ENCODE results near the gene LMNB1.
"Not testable (repeated sequence)": the region's sequence is repeated elsewhere in the genome, so short reads cannot be mapped to it uniquely, and the experiment has no call there.

Gene LMNB1

DNA sequence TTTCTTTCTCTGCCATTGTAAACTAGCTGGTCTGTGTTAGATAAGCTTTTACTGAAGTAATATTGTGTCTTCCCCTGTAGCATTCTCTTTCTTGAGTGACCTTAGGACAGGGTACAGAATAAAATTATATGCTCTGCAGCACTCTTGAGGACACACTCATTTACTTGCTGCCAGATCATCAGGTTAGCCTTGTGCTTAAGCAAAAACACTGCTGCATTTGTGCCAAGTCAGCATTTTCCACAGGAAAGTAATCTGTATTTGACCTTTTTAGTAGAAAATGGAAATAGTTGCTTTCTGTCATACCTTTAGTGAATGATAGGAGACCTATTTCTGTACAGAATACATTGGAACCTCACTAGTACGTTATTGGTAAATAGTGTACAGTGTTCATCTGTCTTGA is 54.2 kb downstream of the LMNB1 start:
- no peaks in the 10 kb centered on the region for H3K36me3 ChIP-seq (ENCODE audit: control insufficient read depth, insufficient read depth, low read length)
- no peak overlapping the region for H3K27ac ChIP-seq
- TF ChIP-seq, protein P1, sequence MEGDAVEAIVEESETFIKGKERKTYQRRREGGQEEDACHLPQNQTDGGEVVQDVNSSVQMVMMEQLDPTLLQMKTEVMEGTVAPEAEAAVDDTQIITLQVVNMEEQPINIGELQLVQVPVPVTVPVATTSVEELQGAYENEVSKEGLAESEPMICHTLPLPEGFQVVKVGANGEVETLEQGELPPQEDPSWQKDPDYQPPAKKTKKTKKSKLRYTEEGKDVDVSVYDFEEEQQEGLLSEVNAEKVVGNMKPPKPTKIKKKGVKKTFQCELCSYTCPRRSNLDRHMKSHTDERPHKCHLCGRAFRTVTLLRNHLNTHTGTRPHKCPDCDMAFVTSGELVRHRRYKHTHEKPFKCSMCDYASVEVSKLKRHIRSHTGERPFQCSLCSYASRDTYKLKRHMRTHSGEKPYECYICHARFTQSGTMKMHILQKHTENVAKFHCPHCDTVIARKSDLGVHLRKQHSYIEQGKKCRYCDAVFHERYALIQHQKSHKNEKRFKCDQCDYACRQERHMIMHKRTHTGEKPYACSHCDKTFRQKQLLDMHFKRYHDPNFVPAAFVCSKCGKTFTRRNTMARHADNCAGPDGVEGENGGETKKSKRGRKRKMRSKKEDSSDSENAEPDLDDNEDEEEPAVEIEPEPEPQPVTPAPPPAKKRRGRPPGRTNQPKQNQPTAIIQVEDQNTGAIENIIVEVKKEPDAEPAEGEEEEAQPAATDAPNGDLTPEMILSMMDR (IDR thresholded peaks at IDR 0.05), result no peak
- H2AFZ ChIP-seq, result peak overlapping the region; percentile 14
- H3K27me3 ChIP-seq (ENCODE audit: control insufficient read depth, insufficient read depth, low read length), result no peaks in the 10 kb centered on the region
- H3K79me2 ChIP-seq, result no peaks in the 10 kb centered on the region
- no peaks in the 10 kb centered on the region for H3K9me3 ChIP-seq (ENCODE audit: control insufficient read depth, low read length)
- H3K4me1 ChIP-seq, result peaks cover 4% of the 10 kb centered on the region
- no peak overlapping the region for H3K4me3 ChIP-seq (ENCODE audit: low read depth, low read length)
- H3K9ac ChIP-seq, result no peak overlapping the region
- peak overlapping the region; percentile 1 for H3K4me2 ChIP-seq (ENCODE audit: low read length)

DNA sequence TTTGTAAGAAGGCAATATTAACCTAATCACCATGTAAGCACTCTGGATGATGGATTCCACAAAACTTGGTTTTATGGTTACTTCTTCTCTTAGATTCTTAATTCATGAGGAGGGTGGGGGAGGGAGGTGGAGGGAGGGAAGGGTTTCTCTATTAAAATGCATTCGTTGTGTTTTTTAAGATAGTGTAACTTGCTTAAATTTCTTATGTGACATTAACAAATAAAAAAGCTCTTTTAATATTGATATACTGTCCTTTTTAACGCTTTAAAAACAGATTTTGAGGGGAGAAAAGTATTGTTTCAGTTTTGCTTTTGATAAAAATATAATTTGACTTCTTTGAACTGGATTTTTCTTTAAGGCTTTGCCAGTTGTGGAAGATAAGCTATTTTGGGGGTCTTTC is 59.8 kb downstream of the LMNB1 start:
- no peak overlapping the region for H3K4me3 ChIP-seq (ENCODE audit: low read depth, low read length)
- no peak overlapping the region for H2AFZ ChIP-seq
- H3K27ac ChIP-seq, result no peak overlapping the region
- H3K4me2 ChIP-seq (ENCODE audit: low read length), result no peak overlapping the region
- no peaks in the 10 kb centered on the region for H3K36me3 ChIP-seq (ENCODE audit: control insufficient read depth, insufficient read depth, low read length)
- H3K27me3 ChIP-seq (ENCODE audit: control insufficient read depth, insufficient read depth, low read length), result no peaks in the 10 kb centered on the region
- H3K79me2 ChIP-seq, result no peaks in the 10 kb centered on the region
- H3K9ac ChIP-seq, result no peak overlapping the region
- H3K9me3 ChIP-seq (ENCODE audit: control insufficient read depth, low read length), result no peaks in the 10 kb centered on the region
- TF ChIP-seq, protein P1 (IDR thresholded peaks at IDR 0.05), result no peak
- H3K4me1 ChIP-seq, result no peaks in the 10 kb centered on the region

DNA sequence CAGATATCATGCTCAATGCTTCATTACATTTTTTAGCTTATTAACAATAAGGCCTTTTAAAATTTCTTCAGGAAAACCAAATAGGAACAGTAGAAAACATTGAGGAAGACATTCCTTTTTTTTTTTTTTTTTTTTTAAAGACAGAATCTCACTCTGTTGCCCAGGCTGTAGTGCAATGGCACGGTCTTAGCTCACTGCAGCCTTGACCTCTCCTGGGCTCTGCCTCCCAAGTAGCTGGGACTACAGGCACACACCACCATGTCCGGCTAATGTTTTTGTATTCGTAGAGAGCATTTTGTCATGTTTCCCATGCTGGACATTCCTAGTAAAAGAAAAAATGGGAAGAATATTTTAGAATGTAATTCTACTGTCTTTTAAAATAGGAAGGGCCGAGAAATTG is 60.3 kb downstream of the LMNB1 start:
- Histone ChIP-seq H3K4me2 (ENCODE audit: low read length) (no peak overlapping the region), H3K79me2 (no peaks in the 10 kb centered on the region), H3K9me3 (ENCODE audit: control insufficient read depth, low read length) (no peaks in the 10 kb centered on the region), H3K27ac (no peak overlapping the region), H3K27me3 (ENCODE audit: control insufficient read depth, insufficient read depth, low read length) (no peaks in the 10 kb centered on the region), H2AFZ (no peak overlapping the region), H3K36me3 (ENCODE audit: control insufficient read depth, insufficient read depth, low read length) (no peaks in the 10 kb centered on the region), H3K9ac (no peak overlapping the region), H3K4me3 (ENCODE audit: low read depth, low read length) (no peak overlapping the region), H3K4me1 (no peaks in the 10 kb centered on the region)
- TF ChIP-seq, protein P1 (IDR thresholded peaks at IDR 0.05), result no peak

DNA sequence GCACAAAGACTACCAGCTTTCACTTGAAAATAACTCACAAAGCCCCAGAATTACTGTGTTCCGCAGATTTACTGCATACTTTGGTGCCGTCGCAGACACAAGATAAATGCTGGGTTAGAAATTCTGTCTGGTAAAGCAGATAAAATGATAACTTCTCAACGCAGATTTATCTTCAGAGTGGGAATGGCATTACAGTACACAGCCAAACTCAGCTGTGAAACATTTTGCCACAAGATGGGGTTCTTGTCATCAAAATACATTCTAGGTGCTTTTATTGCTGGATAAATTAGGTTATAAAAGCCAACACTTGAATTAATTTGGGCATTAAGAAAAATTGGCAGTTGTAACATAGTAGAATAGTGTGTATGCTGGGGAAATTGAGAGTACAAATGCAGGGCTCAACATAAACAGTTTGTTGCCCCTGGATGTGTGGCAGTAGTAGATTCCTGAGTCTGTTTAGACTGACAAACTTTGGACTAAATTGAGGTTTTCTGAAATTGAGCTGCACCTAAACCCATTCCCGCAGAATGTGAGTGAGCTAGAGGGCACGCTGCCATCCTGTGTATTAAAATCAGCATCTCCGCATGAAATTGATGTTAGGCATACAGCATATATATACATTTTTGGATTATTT is 61.1 kb downstream of the LMNB1 start:
- Histone ChIP-seq H3K4me1 (no peaks in the 10 kb centered on the region), H3K27ac (no peak overlapping the region), H3K36me3 (ENCODE audit: control insufficient read depth, insufficient read depth, low read length) (no peaks in the 10 kb centered on the region), H3K9me3 (ENCODE audit: control insufficient read depth, low read length) (no peaks in the 10 kb centered on the region), H3K4me3 (ENCODE audit: low read depth, low read length) (no peak overlapping the region), H3K9ac (no peak overlapping the region), H3K79me2 (no peaks in the 10 kb centered on the region), H2AFZ (peak overlapping the region; percentile 3), H3K27me3 (ENCODE audit: control insufficient read depth, insufficient read depth, low read length) (no peaks in the 10 kb centered on the region), H3K4me2 (ENCODE audit: low read length) (no peak overlapping the region)
- TF ChIP-seq, protein P1 (IDR thresholded peaks at IDR 0.05), result peak; percentile 38

DNA sequence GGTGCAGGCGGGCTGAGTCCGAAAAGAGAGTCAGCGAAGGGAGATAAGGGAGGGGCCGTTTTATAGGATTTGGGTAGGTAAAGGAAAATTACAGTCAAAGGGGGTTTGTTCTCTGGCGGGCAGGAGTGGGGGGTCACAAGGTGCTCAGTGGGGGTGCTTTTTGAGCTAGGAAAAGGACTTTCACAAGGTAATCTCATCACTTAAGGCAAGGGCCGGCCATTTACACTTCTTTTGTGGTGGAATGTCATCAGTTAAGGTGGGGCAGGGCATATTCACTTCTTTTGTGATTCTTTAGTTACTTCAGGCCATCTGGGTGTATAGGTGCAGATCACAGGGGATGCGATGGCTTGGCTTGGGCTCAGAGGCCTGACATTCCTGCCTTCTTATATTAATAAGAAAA is 62.5 kb downstream of the LMNB1 start:
- H3K9me3 ChIP-seq (ENCODE audit: control insufficient read depth, low read length); H3K27me3 ChIP-seq (ENCODE audit: control insufficient read depth, insufficient read depth, low read length); H2AFZ ChIP-seq; H3K36me3 ChIP-seq (ENCODE audit: control insufficient read depth, insufficient read depth, low read length); H3K4me1 ChIP-seq; H3K27ac ChIP-seq; H3K9ac ChIP-seq; H3K4me2 ChIP-seq (ENCODE audit: low read length); H3K4me3 ChIP-seq (ENCODE audit: low read depth, low read length); H3K79me2 ChIP-seq: not testable (repeated sequence)

DNA sequence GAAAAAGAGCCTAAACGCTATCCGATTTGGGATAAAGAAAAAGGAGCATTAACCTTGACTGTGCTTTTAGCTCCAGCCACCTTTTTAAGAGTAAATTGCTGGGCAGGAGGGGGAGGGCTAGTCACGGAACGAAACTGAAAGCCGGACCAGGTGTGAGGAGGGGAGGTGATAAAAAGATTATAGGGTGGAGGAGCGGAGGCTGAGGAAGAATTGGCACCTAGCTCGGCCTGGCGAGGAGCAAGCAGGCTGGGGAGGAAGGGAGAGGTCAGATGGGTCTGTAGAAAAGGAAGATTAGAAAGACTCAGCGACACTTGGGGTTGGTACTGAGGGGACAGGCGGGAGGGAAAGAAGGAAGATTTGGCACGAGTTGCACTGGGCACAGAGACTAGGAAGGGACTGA is 66.4 kb downstream of the LMNB1 start:
- not testable (repeated sequence) for H3K36me3 ChIP-seq (ENCODE audit: control insufficient read depth, insufficient read depth, low read length); H3K4me3 ChIP-seq (ENCODE audit: low read depth, low read length); H3K27ac ChIP-seq; H3K9me3 ChIP-seq (ENCODE audit: control insufficient read depth, low read length); H3K79me2 ChIP-seq; H2AFZ ChIP-seq; H3K4me2 ChIP-seq (ENCODE audit: low read length); H3K9ac ChIP-seq; H3K27me3 ChIP-seq (ENCODE audit: control insufficient read depth, insufficient read depth, low read length); H3K4me1 ChIP-seq

DNA sequence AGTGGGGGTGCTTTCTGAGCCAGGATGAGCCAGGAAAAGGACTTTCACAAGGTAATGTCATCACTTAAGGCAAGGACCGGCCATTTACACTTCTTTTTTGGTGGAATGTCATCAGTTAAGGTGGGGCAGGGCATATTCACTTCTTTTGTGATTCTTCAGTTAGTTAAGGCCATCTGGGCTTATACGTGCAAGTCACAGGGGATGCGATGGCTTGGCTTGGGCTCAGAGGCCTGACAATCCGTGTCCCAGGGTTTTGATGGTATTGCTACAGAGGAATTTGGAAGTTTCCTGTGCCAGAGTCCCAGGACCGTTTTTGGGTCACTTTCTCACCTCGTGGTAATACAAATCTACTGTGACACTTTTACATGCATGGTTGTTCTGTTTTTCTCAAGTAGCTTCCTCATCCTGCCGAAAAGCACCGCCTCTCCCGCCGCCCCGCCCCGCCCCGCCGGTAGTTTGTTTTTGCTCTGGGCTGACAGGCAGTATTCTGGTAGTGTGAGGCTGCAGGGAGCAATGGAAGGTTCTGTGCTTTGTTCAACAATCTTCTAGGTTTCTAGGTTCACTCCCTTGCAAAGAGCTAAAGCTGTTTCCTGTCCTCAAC is 68.6 kb downstream of the LMNB1 start:
- not testable (repeated sequence) for H3K4me1 ChIP-seq; H3K79me2 ChIP-seq; H3K9ac ChIP-seq; H3K4me3 ChIP-seq (ENCODE audit: low read depth, low read length); H3K27ac ChIP-seq; H3K9me3 ChIP-seq (ENCODE audit: control insufficient read depth, low read length); H3K36me3 ChIP-seq (ENCODE audit: control insufficient read depth, insufficient read depth, low read length); H3K27me3 ChIP-seq (ENCODE audit: control insufficient read depth, insufficient read depth, low read length)
- Histone ChIP-seq H3K4me2 (ENCODE audit: low read length) (peak overlapping the region; percentile 39), H2AFZ (peak overlapping the region; percentile 55)
